ENCODE measurements around the gene CCDC196. TPM values are rescaled to one million over a fixed set of nuclear protein-coding genes. Genes with fewer than 3 reads are reported as not detected.

The CCDC196 gene
- total RNA-seq, 1 experiment from 2014 or later: not detected

- no peak overlapping the region for H3K18ac ChIP-seq (ENCODE audit: insufficient read length, low read depth, low read length)
- H2AFZ ChIP-seq (ENCODE audit: low read length): no peak overlapping the region
- H4K20me1 ChIP-seq (ENCODE audit: control insufficient read depth, insufficient read depth, insufficient read length): no peaks in the 10 kb centered on the region
- H3K4me2 ChIP-seq (ENCODE audit: insufficient read depth, insufficient read length, low read length): no peak overlapping the region
- no peak overlapping the region for H2BK12ac ChIP-seq (ENCODE audit: insufficient read length, low read depth, low read length)
- no peak overlapping the region for H3K4me3 Mint-ChIP-seq
- no peak overlapping the region for H3K9ac ChIP-seq (ENCODE audit: extremely low read depth, insufficient read length, low read length)
- no peak overlapping the region for H2BK15ac ChIP-seq (ENCODE audit: low read depth, low read length)
- H3K79me1 ChIP-seq (ENCODE audit: insufficient read depth, low read depth, low read length, poor library complexity, severe bottlenecking): no peaks in the 10 kb centered on the region
- H2BK120ac ChIP-seq (ENCODE audit: low read depth, low read length, poor library complexity, severe bottlenecking): no peak overlapping the region
- peaks cover 0 to 5% of the 10 kb centered on the region in 2 experiments; a peak in 1 of 4 replicates for H3K4me1 Mint-ChIP-seq
- no peak overlapping the region for H4K91ac ChIP-seq (ENCODE audit: insufficient read length, low read depth, low read length)
- H4K5ac ChIP-seq (ENCODE audit: insufficient read length, low read depth, low read length): no peak overlapping the region
- H3K79me2 ChIP-seq (ENCODE audit: insufficient read depth, low read length): no peaks in the 10 kb centered on the region
- no peak overlapping the region for H2AK5ac ChIP-seq (ENCODE audit: insufficient read length, low read length)
- no peaks in the 10 kb centered on the region for H3K4me1 ChIP-seq (ENCODE audit: insufficient read depth, low read length)
- H3K4ac ChIP-seq (ENCODE audit: low read depth, low read length): no peak overlapping the region
- H3K27ac ChIP-seq (ENCODE audit: insufficient read length, low read depth, low read length): no peak overlapping the region
- H3K27ac Mint-ChIP-seq: no peak overlapping the region
- H3K27me3 ChIP-seq (ENCODE audit: insufficient read depth, low read length): no peaks in the 10 kb centered on the region
- H3K23ac ChIP-seq (ENCODE audit: insufficient read length, low read depth, low read length): no peak overlapping the region
- H3K9me3 Mint-ChIP-seq: no peaks in the 10 kb centered on the region
- no peaks in the 10 kb centered on the region for H3K9me3 ChIP-seq (ENCODE audit: control insufficient read depth, low read depth, low read length)
- H3K36me3 Mint-ChIP-seq (ENCODE audit: insufficient read depth in 1 of 3, low read depth in 3 of 3): no peaks in the 10 kb centered on the region
- H3K56ac ChIP-seq (ENCODE audit: insufficient read length, low read depth, low read length): no peak overlapping the region
- no peak for DNase-seq
- no peak overlapping the region for H2BK5ac ChIP-seq (ENCODE audit: insufficient read length, low read length)
- no peak overlapping the region for H4K8ac ChIP-seq (replicated peaks; ENCODE audit: insufficient read length, low read depth, low read length)
- no peak overlapping the region for H3T11ph ChIP-seq (ENCODE audit: low read length)
- no peak overlapping the region for H2BK20ac ChIP-seq (ENCODE audit: low read depth, low read length, poor library complexity, severe bottlenecking)
- no peaks in the 10 kb centered on the region; the same call in 1 of the 2 replicates for H3K27me3 Mint-ChIP-seq (ENCODE audit: low read depth)
- H3K23me2 ChIP-seq (ENCODE audit: insufficient read length, low read depth, low read length, poor library complexity, severe bottlenecking): no peaks in the 10 kb centered on the region
- H3K14ac ChIP-seq (ENCODE audit: insufficient read depth, low read length): no peak overlapping the region
- no peak for TF ChIP-seq CTCF (conservative IDR thresholded peaks at IDR 0.05)
Observed at GRCh38 chr14:66493750-66494149, 7.6 kb downstream of the CCDC196 start.

Data from H9 (cell line).